ENCODE results near the gene FHIP1B.

The FHIP1B gene

DNA sequence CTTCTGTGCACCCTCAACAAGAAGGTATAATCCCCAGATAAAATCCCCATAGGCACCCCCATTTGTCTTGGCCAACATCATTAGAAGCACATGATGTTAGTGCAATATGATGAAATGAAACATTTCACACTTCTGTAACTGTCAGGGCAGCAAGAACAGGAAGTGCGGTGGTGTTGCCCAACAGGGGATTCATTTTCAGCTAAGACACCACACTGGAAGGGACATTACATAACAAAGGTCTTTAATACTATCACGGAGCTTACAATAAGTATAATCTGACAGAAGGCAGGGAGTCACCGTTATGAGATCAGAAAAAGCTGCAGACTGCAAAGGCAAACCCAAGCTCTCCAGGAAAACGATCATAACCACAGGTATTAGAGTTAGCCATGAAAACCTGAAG is 33.5 kb downstream of the FHIP1B start:
- DNase-seq (ENCODE audit: low read depth): no peak
- H3K4me3 ChIP-seq (ENCODE audit: low read depth, low read length): no peak overlapping the region
- TF ChIP-seq, protein P1, sequence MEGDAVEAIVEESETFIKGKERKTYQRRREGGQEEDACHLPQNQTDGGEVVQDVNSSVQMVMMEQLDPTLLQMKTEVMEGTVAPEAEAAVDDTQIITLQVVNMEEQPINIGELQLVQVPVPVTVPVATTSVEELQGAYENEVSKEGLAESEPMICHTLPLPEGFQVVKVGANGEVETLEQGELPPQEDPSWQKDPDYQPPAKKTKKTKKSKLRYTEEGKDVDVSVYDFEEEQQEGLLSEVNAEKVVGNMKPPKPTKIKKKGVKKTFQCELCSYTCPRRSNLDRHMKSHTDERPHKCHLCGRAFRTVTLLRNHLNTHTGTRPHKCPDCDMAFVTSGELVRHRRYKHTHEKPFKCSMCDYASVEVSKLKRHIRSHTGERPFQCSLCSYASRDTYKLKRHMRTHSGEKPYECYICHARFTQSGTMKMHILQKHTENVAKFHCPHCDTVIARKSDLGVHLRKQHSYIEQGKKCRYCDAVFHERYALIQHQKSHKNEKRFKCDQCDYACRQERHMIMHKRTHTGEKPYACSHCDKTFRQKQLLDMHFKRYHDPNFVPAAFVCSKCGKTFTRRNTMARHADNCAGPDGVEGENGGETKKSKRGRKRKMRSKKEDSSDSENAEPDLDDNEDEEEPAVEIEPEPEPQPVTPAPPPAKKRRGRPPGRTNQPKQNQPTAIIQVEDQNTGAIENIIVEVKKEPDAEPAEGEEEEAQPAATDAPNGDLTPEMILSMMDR (IDR thresholded peaks at IDR 0.05; ENCODE audit: low read depth, low read length, missing control alignments): no peak
- in situ Hi-C loops (cut with HindIII; ENCODE audit: low sequenced_read_pairs): no loop called here

- in situ Hi-C loops (cut with HindIII; ENCODE audit: low sequenced_read_pairs): no loop called here
- TF ChIP-seq, protein P1 (IDR thresholded peaks at IDR 0.05; ENCODE audit: low read depth, low read length, missing control alignments): no peak
- DNase-seq (ENCODE audit: low read depth): no peak
- no peak within 1 kb of the TSS for H3K4me3 ChIP-seq (ENCODE audit: low read depth, low read length)
These were observed 35.1 kb downstream of the FHIP1B start, which contains the start of gene OR52W1 for GRCh38 chr11:6199174-6199810. Gene OR52W1, plus strand, starts transcription at chr11:6199224. Its CDS starts 0 bp downstream, at chr11:6199224.

GRCh38 chr11:6197466-6198200 is 36.8 kb downstream of the FHIP1B start:
- no peak for DNase-seq (ENCODE audit: low read depth)
- no peak overlapping the region for H3K4me3 ChIP-seq (ENCODE audit: low read depth, low read length)
- TF ChIP-seq, protein P1 (IDR thresholded peaks at IDR 0.05; ENCODE audit: low read depth, low read length, missing control alignments): no peak
- in situ Hi-C loops (cut with HindIII; ENCODE audit: low sequenced_read_pairs): no loop called here

GRCh38 chr11:6196396-6196795 is 38.0 kb downstream of the FHIP1B start:
- TF ChIP-seq, protein P1 (IDR thresholded peaks at IDR 0.05; ENCODE audit: low read depth, low read length, missing control alignments): no peak
- no peak for DNase-seq (ENCODE audit: low read depth)
- no peak overlapping the region for H3K4me3 ChIP-seq (ENCODE audit: low read depth, low read length)
- in situ Hi-C loops (cut with HindIII; ENCODE audit: low sequenced_read_pairs): no loop called here

DNA sequence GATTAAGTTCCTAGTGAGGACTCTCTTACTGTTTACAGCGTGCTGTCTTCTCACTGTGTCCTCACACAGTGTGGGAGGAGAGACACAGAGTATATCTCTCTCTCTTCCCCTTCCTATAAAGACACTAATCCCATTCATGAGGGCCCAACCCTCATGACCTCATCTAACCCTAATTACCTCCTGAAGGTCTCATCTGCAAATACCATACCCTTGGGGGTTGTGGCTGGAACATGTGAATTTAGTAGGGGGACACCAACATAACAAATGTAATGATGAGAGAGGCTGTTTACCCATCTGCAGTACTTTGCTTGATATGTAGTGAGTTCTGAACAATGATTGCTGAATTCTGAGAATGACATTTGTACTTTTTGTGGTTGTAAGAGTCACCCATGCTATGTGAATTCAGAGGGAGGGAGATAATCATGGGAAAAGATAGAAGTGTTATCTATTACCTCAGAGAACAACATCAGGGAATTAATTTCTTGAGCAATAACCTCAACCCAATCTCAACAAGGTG is 40.3 kb downstream of the FHIP1B start:
- no peak for DNase-seq (ENCODE audit: low read depth)
- TF ChIP-seq, protein P1 (IDR thresholded peaks at IDR 0.05; ENCODE audit: low read depth, low read length, missing control alignments): no peak

GRCh38 chr11:6191742-6192141 is 42.7 kb downstream of the FHIP1B start:
- no peak for DNase-seq (ENCODE audit: low read depth)
- H3K4me3 ChIP-seq (ENCODE audit: low read depth, low read length): no peak overlapping the region
- in situ Hi-C loops (cut with HindIII; ENCODE audit: low sequenced_read_pairs): no loop called here
- TF ChIP-seq, protein P1 (IDR thresholded peaks at IDR 0.05; ENCODE audit: low read depth, low read length, missing control alignments): no peak

More for the DNA sequence above, 40.3 kb downstream of the FHIP1B start:
- in situ Hi-C loops (cut with HindIII; ENCODE audit: low sequenced_read_pairs): no loop called here
- no peak overlapping the region for H3K4me3 ChIP-seq (ENCODE audit: low read depth, low read length)
